Stimulated activated CD4-positive, alpha-beta T cell treated with anti-CD3 and anti-CD28 coated beads, Interleukin-1b, Interleukin-23, amount 100 ng/mL, for 1 hour (primary cell): ENCODE measurements around the gene SLC8A2.

Source experiments
- DNase-seq, 2 donors: peaks; one replicate each; pipeline ENCODE4 v3.0.0-alpha.2; 2020; ENCODE audit warnings: low read depth in 2 of 2

Gene SLC8A2

GRCh38 chr19:47381121-47381520, 90.6 kb downstream of the SLC8A2 start:
- no peak for DNase-seq

DNA sequence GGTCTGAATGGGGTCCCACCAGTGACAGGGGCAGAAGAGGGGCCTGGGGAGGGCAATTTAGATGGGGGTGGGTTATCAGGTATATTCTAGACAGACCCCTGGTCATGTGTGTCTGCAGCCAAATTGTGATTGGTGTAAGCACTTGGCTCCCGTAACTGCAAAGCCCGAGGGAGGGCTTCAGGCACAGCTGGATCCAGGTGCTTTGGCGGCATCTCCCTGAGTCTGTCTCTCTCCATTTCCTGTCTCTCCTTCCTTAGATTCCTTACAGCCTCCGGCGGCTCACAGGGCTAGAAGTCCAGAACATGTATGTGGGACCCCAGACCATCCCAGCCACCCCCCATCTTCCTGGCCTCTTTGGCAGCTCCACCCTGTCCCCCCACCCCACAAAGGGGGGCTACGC, 91.1 kb downstream of the SLC8A2 start:
- no peak for DNase-seq

GRCh38 chr19:47379381-47379938, 92.2 kb downstream of the SLC8A2 start:
- DNase-seq = no peak

DNA sequence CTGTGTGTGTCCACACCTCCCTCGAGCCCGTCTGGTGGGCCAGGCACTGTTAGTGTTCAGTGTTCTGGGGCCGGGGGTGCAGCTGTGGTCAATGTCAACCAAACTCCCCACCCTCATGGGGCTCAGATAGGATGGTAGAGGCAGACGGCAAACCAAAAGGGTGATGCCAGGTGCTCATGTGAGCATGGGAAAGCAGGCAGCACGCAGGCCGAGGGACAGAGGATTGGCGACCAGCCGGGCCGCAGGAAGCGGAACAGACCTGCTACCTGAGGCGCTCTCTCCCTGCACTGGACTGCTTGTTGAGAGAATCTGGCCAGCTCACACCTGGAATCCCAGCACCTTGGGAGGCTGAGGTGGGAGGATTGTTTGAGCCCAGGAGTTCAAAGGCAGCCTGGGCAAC, 93.4 kb downstream of the SLC8A2 start:
- DNase-seq = no peak
